ENCODE data around the gene COL27A1.
A peak's percentile ranks its signal among the peaks of the same experiment; 100 is the strongest.

COL27A1 gene

DNA sequence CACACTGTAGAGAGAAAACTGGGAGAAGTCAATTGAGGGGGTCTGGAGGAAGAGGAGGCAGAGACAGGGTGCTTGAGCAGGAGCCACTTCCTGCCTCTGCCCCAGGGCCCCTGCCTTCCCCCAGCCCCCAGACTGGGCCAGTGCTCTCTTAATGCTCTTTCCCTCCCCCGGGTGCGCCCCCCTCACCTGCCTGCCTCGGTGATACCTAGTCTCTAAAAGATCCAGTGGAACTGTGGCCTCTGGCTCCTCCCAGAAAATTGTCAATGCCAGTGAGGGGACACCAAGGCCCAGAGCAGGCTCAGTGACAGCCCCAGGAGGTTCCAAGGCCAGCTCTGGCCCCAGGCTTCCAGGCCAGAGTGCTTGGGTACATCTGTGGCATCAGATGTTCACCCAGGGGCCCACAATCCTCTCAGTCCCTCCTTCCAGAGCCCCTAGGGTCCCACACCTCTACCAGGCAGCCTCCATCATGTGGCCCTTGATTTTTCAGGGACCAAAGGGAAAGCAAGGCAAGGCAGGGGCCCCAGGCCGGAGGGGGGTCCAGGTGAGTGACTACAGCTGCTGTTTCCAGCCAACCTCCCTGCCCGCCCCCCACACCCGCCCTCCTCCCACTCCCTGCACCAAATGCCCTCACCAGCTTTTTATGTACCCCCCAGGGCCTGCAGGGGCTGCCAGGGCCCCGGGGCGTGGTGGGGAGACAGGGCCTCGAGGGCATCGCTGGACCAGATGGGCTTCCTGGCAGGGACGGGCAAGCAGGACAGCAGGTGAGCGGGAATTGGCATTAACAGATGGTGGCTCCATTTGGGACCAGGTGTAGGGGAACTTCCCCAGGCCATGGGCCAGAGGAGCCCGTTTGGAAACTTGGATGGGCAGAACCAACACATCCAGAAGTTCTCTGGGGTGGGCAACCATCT lies 134.5 kb downstream of the COL27A1 start:
- TF ChIP-seq, protein P1, sequence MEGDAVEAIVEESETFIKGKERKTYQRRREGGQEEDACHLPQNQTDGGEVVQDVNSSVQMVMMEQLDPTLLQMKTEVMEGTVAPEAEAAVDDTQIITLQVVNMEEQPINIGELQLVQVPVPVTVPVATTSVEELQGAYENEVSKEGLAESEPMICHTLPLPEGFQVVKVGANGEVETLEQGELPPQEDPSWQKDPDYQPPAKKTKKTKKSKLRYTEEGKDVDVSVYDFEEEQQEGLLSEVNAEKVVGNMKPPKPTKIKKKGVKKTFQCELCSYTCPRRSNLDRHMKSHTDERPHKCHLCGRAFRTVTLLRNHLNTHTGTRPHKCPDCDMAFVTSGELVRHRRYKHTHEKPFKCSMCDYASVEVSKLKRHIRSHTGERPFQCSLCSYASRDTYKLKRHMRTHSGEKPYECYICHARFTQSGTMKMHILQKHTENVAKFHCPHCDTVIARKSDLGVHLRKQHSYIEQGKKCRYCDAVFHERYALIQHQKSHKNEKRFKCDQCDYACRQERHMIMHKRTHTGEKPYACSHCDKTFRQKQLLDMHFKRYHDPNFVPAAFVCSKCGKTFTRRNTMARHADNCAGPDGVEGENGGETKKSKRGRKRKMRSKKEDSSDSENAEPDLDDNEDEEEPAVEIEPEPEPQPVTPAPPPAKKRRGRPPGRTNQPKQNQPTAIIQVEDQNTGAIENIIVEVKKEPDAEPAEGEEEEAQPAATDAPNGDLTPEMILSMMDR (IDR thresholded peaks at IDR 0.05; ENCODE audit: borderline replicate concordance, insufficient read depth, low read depth, low read length): no peak

DNA sequence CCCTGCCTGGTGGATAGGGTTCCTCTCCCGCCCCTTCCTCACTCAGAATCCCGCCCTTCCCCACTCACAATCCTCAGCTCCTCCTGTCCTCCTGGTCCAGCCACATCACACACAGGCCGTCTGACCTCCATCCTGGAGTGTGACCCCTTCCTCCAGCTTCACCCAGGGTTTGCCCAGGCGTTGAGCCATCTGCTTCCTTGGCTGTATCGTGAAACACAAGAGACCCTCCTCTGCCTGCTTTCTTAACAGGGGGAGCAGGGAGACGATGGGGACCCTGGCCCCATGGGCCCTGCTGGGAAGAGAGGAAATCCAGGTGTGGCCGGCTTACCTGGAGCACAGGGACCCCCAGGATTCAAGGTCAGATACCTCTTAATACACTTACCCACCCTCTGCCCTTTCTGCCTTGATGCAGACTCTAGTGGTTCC lies 135.2 kb downstream of the COL27A1 start:
- no peak overlapping the region for H3K4me3 ChIP-seq (ENCODE audit: low read depth, low read length)
- TF ChIP-seq, protein P1 (IDR thresholded peaks at IDR 0.05; ENCODE audit: borderline replicate concordance, insufficient read depth, low read depth, low read length): no peak

More for the DNA sequence above, 134.5 kb downstream of the COL27A1 start:
- H3K4me3 ChIP-seq (ENCODE audit: low read depth, low read length): no peak overlapping the region

DNA sequence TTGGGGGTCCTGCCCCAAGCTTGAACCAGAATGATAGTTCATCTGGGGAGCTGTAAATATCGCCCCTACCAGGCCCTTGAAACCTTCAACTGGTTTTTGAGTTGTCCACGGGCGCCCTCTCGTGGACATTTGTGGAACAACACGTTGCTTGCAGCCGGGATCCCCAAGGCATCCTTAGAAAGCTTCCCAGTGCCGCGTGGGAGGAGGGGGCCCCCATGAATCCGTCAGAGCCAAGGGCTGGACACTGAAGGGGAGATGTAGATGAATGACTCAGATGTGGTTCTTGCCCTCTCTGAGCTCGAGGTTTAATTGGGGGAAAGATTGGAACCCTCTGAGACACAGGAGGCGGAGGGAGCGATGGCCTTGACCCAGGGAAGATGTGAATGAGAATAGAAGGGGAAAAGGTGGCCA lies 135.7 kb downstream of the COL27A1 start:
- TF ChIP-seq, protein P1 (IDR thresholded peaks at IDR 0.05; ENCODE audit: borderline replicate concordance, insufficient read depth, low read depth, low read length): peak; percentile 83
- H3K4me3 ChIP-seq (ENCODE audit: low read depth, low read length): no peak overlapping the region

DNA sequence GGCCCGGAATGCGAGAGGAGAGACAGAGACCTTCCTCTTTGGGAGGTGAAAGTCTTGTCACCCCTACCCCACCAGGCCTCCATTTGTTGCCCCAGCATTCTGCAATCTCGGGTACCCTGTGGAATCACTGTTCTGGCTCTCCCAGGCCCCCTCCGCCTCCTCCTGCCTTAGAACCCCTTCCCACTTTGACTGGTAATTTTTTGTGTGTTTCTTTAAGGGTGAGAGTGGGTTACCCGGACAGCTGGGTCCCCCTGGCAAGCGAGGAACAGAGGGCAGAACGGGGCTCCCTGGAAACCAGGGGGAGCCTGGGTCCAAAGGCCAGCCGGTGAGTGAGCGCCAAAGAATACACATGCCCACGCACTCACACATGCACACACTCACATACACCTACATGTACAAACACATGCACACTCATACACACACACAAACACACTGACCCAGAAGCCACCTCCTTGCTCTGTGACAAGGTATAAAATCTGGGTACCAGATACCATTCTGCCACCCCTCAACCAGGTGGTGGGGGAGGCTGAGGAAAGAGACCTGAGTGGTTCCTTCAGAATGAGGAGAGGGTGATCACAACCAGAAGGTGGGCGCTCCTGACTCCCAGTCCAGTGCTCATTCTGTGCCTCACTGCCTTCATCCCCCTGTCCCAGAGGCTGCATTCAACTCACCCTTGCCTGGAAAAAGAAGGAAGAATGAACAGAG lies 136.7 kb downstream of the COL27A1 start:
- TF ChIP-seq, protein P1 (IDR thresholded peaks at IDR 0.05; ENCODE audit: borderline replicate concordance, insufficient read depth, low read depth, low read length): no peak
- H3K4me3 ChIP-seq (ENCODE audit: low read depth, low read length): no peak overlapping the region

DNA sequence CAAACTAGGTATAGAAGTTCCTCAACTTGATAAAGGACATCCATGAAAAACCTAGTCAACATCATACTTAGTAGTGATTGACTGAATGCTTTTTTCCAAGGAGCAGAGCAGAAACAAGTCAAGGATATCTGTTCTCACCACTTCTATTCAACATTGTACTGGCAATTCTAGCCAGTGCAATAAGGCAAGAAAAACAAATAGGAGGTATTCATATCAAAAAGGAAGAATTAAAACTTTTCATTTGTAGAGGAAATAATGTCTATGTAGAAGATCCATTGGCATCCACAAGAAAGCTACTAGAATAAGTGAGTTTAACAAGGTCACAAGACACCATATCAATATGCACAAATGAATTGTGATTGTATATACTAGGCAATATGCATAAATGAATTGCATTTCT lies 139.3 kb downstream of the COL27A1 start:
- TF ChIP-seq, protein P1 (IDR thresholded peaks at IDR 0.05; ENCODE audit: borderline replicate concordance, insufficient read depth, low read depth, low read length): no peak
- H3K4me3 ChIP-seq (ENCODE audit: low read depth, low read length): no peak overlapping the region

DNA sequence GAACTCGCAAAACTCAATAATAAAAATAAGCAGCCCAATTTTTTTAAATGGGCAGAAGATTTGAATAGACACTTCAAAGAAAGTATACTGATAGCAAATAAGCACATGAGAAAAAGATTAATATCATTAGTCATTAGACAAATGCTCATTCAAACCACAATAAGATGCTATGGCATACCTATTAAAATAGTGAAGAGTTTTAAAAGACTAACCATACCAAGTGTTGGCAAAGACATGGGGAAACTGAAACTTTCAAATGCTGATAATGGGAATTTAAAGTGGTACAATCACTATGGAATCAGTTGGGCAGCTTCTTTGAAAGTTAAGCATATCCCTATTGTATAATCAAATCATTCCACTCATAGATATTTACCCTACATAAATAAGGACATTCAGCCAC lies 141.0 kb downstream of the COL27A1 start:
- H3K4me3 ChIP-seq (ENCODE audit: low read depth, low read length): no peak overlapping the region
- TF ChIP-seq, protein P1 (IDR thresholded peaks at IDR 0.05; ENCODE audit: borderline replicate concordance, insufficient read depth, low read depth, low read length): no peak

Measured in GM12875 (cell line).